HCT116 (cell line): ENCODE results near the gene EHMT1. TPM values are rescaled to one million over a fixed set of nuclear protein-coding genes. Genes with fewer than 3 reads are reported as not detected.

ENCODE experiments used
- ATAC-seq: fragments of 200-7000 bp; cut with Tn5 transposase; 2 replicates; pipeline ENCODE4 v1.9.1; 2020; ENCODE audit warnings: mild to moderate bottlenecking, moderate library complexity
- BruUV-seq: library from RNA; stranded (reverse); fragments of 400-500 nt; replicated peaks from 2 replicates; lab custom pipeline; 2021; lab: Mats Ljungman, UMichigan
- CTCF ChIA-PET: fragments of 300-600 bp; sonication (Branson Sonifier 250); formaldehyde crosslinking; loops from one replicate; lab custom pipeline; 2021; ENCODE audit warnings: antibody characterized with exemption; lab: Charles Lee
- POLR2A ChIA-PET: fragments of 300-600, 350-600 bp; sonication (Branson Sonifier 250); formaldehyde crosslinking; loops from one replicate; lab custom pipeline; 2021; ENCODE audit warnings: antibody characterized with exemption; lab: Charles Lee
- RAD21 ChIA-PET, 2 experiments: fragments of 300-600 bp; sonication (Branson Sonifier 250); formaldehyde crosslinking; loops; one replicate each; lab custom pipeline; 2023; ENCODE audit warnings: low total read pairs in 2 of 2; ENCODE audit not compliant: uncharacterized antibody in 2 of 2, unreplicated experiment in 2 of 2, low non-redundant PET in 1 of 2; lab: Charles Lee
- DNase-seq: peaks from one replicate; pipeline ENCODE4 v3.0.0-alpha.2; 2010; ENCODE audit warnings: low read depth, low spot score
- H2AFZ ChIP-seq: fragments of 200-600 bp; shearing (Covaris generic), sonication (generic); 2 replicates; pipeline ENCODE4 v1.6.1; 2017; ENCODE audit warnings: low read depth, mixed run types, mixed read lengths, antibody characterized with exemption, low read length; ENCODE audit not compliant: poor library complexity, severe bottlenecking
- H3K27ac ChIP-seq: 2 replicates; pipeline ENCODE4 v1.5.1; 2012; ENCODE audit warnings: low read depth, low read length
- H3K27me3 ChIP-seq: fragments of 200-600 bp; sonication (generic); 2 replicates; pipeline ENCODE4 v1.6.1; 2016; ENCODE audit warnings: mixed run types, low read length, mixed read lengths; ENCODE audit not compliant: insufficient read depth
- H3K36me3 ChIP-seq, 2 experiments: fragments of 200-500 bp in 1 of 2; fragments of 200-600 bp in 1 of 2; sonication (Bioruptor generic) in 1 of 2; sonication (generic) in 1 of 2; 2 replicates each; pipeline versions ENCODE4 v1.5.1 to v1.6.1; 2014 to 2016; ENCODE audit warnings: low read length in 2 of 2, inconsistent platforms in 1 of 2, mixed read lengths in 1 of 2, mixed run types in 1 of 2; ENCODE audit not compliant: insufficient read depth in 2 of 2, control insufficient read depth in 1 of 2
- H3K4me1 ChIP-seq, 2 experiments: fragments of 200-600 bp in 1 of 2; sonication (generic) in 1 of 2; 2 replicates each; pipeline versions ENCODE4 v1.5.1 to v1.6.1; 2012 to 2017; ENCODE audit warnings: low read length in 2 of 2, inconsistent platforms in 1 of 2, mild to moderate bottlenecking in 1 of 2, mixed read lengths in 1 of 2, mixed run types in 1 of 2, moderate library complexity in 1 of 2; ENCODE audit not compliant: insufficient read depth in 2 of 2, control insufficient read depth in 1 of 2
- H3K4me2 ChIP-seq: fragments of 200-600 bp; sonication (generic); 2 replicates; pipeline ENCODE4 v1.6.1; 2017; ENCODE audit warnings: mixed run types, low read length, mixed read lengths
- H3K4me3 ChIP-seq, 2 experiments: fragments of 200-600 bp in 1 of 2; sonication (generic) in 1 of 2; replicated peaks in 1 of 2; 2 replicates each; pipeline ENCODE4 v1.5.1; 2011 to 2016; ENCODE audit warnings: low read length in 2 of 2, control low read depth in 1 of 2, low read depth in 1 of 2, mild to moderate bottlenecking in 1 of 2, mixed read lengths in 1 of 2, mixed run types in 1 of 2
- H3K79me2 ChIP-seq: fragments of 200-600 bp; sonication (generic); 2 replicates; pipeline ENCODE4 v1.6.1; 2017; ENCODE audit warnings: mild to moderate bottlenecking, mixed run types, low read length, moderate library complexity, mixed read lengths; ENCODE audit not compliant: insufficient read depth
- H3K9ac ChIP-seq: fragments of 200-600 bp; sonication (generic); 2 replicates; pipeline ENCODE4 v1.6.1; 2016; ENCODE audit warnings: low read length, mixed read lengths
- H3K9me2 ChIP-seq: fragments of 200-600 bp; sonication (generic), shearing (Covaris generic); 2 replicates; pipeline ENCODE4 v1.6.1; 2017; ENCODE audit warnings: mixed run types, mild to moderate bottlenecking, moderate library complexity; ENCODE audit not compliant: insufficient read depth
- H3K9me3 ChIP-seq, 2 experiments: fragments of 200-500 bp in 1 of 2; fragments of 200-600 bp in 1 of 2; sonication (Bioruptor generic) in 1 of 2; sonication (generic) in 1 of 2; 2 replicates each; pipeline ENCODE4 v1.6.1; 2014 to 2017; ENCODE audit warnings: low read length in 2 of 2, mixed read lengths in 2 of 2, inconsistent platforms in 1 of 2, low read depth in 1 of 2, mild to moderate bottlenecking in 1 of 2, mixed run types in 1 of 2, moderate library complexity in 1 of 2; ENCODE audit not compliant: control insufficient read depth in 1 of 2, insufficient read depth in 1 of 2
- H4K20me1 ChIP-seq: fragments of 200-600 bp; sonication (generic), shearing (Covaris generic); 2 replicates; pipeline ENCODE4 v1.6.1; 2017; ENCODE audit warnings: mixed run types, mild to moderate bottlenecking, moderate library complexity; ENCODE audit not compliant: insufficient read depth
- CBX3 ChIP-seq: IDR thresholded peaks from 2 replicates; pipeline ENCODE4 v1.6.1; 2012; ENCODE audit warnings: low read depth
- JUND ChIP-seq: IDR thresholded peaks from 2 replicates; pipeline ENCODE4 v1.6.1; 2012
- SIN3A ChIP-seq: IDR thresholded peaks from 2 replicates; pipeline ENCODE4 v1.6.1; 2012; ENCODE audit warnings: low read depth
- YY1 ChIP-seq: IDR thresholded peaks from 2 replicates; pipeline ENCODE4 v1.6.1; 2011; ENCODE audit warnings: low read length, low read depth, moderate library complexity, mild to moderate bottlenecking; ENCODE audit not compliant: insufficient replicate concordance; ENCODE audit errors: extremely low read depth
- ZFX ChIP-seq: fragments of 450-650 bp; IDR thresholded peaks from 2 replicates; pipeline ENCODE4 v1.6.1; 2017
- intact Hi-C: fragments of 100-400 bp; cut with micrococcal nuclease; formaldehyde crosslinking; loops from 2 replicates; pipeline ENCODE4 v1.10.0; 2022
- total RNA-seq: library from RNA; stranded (reverse); gene quantifications from one replicate; pipeline ENCODE4 v1.2.1, GENCODE V29; 2021; ENCODE audit not compliant: unreplicated experiment

The EHMT1 gene
- total RNA-seq, 1 experiment from 2014 or later: 86.1 TPM

GRCh38 chr9:137589441-137590122 is 29.2 kb upstream of the EHMT1 start:
- ATAC-seq (peak; percentile 9), DNase-seq (no peak)
- Histone ChIP-seq H3K27me3 (no peaks in the 10 kb centered on the region), H3K79me2 (peaks cover 52% of the 10 kb centered on the region), H3K4me1 (peaks cover 11 to 20% of the 10 kb centered on the region in 2 experiments; a peak in 2 of 4 replicates), H3K36me3 (peaks cover 27 to 38% of the 10 kb centered on the region in 2 experiments; a peak in 3 of 4 replicates), H2AFZ (no peak overlapping the region), H4K20me1 (no peaks in the 10 kb centered on the region), H3K9me3 (no peaks in the 10 kb centered on the region), H3K9me2 (no peaks in the 10 kb centered on the region), H3K9ac (peak overlapping the region; percentile 94), H3K4me2 (peak overlapping the region; percentile 83), H3K27ac (peak overlapping the region; percentile 75; the same call in 1 of the 2 replicates), H3K4me3 (peak overlapping the region; percentile 80 to 91)
- intact Hi-C loops: no loop called here
- ChIA-PET CTCF (interaction anchor here (2.0 kb wide), 1 partner anchor 10 kb away, joined by 11 read pairs; the partner anchor contains the start of gene DPH7), POLR2A (no interaction called here), RAD21 (no interaction called here)
- no TSS peak for BruUV-seq
- TF ChIP-seq CBX3: no peak
- TF ChIP-seq JUND: no peak
- no peak for TF ChIP-seq SIN3A

GRCh38 chr9:137590123-137590468 is 28.7 kb upstream of the EHMT1 start:
- Histone ChIP-seq H3K36me3 (peaks cover 27 to 36% of the 10 kb centered on the region in 2 experiments; a peak in 3 of 4 replicates), H3K4me2 (no peak overlapping the region), H3K9me3 (no peaks in the 10 kb centered on the region), H3K4me3 (peak overlapping the region; percentile 80 to 91; a peak in 3 of 4 replicates)
- ATAC-seq: peak; percentile 28
- DNase-seq: no peak
- no TSS peak for BruUV-seq
- intact Hi-C loops: no loop called here
- RAD21 ChIA-PET: no interaction called here
- TF ChIP-seq ZFX (peak; percentile 88), YY1 (no peak)
- TF ChIP-seq, all 23 proteins: peak for 1
- no peaks in the 10 kb centered on the region for H4K20me1 ChIP-seq
- H3K9me2 ChIP-seq: no peaks in the 10 kb centered on the region
- H3K4me1 ChIP-seq: peaks cover 11 to 20% of the 10 kb centered on the region in 2 experiments; a peak in 2 of 4 replicates
- H3K9ac ChIP-seq: peak overlapping the region; percentile 94
- peak overlapping the region; percentile 75; the same call in 1 of the 2 replicates for H3K27ac ChIP-seq
- CTCF ChIA-PET: interaction anchor here (0.8 to 2.0 kb wide), 3 partner anchors 10 to 83 kb away, joined by 3 to 11 read pairs (median 4); partner anchors contain the start of genes ARRDC1 and DPH7
- POLR2A ChIA-PET: interaction anchor here (1.0 to 1.5 kb wide), 3 partner anchors 13 to 503 kb away, joined by 3 to 6 read pairs (median 4); partner anchors contain the start of genes ARRDC1 and MAN1B1
- no peaks in the 10 kb centered on the region for H3K27me3 ChIP-seq
- H2AFZ ChIP-seq: no peak overlapping the region
- peaks cover 47% of the 10 kb centered on the region for H3K79me2 ChIP-seq
